ENCODE results near the gene CACFD1. TPM values are rescaled to one million over a fixed set of nuclear protein-coding genes. Genes with fewer than 3 reads are reported as not detected.
A peak's percentile ranks its signal among the peaks of the same experiment; 100 is the strongest.

The CACFD1 gene
- total and polyA plus RNA-seq, 2 of the 13 experiments (the other 11 are each of a cell fraction or from before 2014, with no cell fraction given), result 13.8 to 14.6 TPM

GRCh38 chr9:133475292-133476012 is 15.7 kb downstream of the CACFD1 start:
- DNase-seq (ENCODE audit: low spot score) (no peak), ATAC-seq (no peak), FAIRE-seq (no peak)
- Histone ChIP-seq H3K36me3 (replicated peaks in 1 of 2; ENCODE audit: control insufficient read depth in 1 of 2, insufficient read depth in 2 of 2, low read length in 2 of 2) (0 out of 5 replicates have a peak, but pooled peaks cover 0 to 3% of the 10 kb centered on the region in 2 experiments), H3K4me2 (ENCODE audit: low read depth, low read length) (no peak overlapping the region), H3K27ac (ENCODE audit: extremely low read length, insufficient read depth, low read length) (no peak overlapping the region), H3K27me3 (ENCODE audit: control insufficient read depth in 1 of 2, insufficient read depth in 2 of 2, low read length in 2 of 2) (peaks cover 0 to 10% of the 10 kb centered on the region in 2 experiments; a peak in 3 of 5 replicates), H4K20me1 (ENCODE audit: insufficient read depth, low read length) (0 out of 2 replicates have a peak, but pooled peaks cover 2% of the 10 kb centered on the region), H3K9me3 (ENCODE audit: low read length) (no peaks in the 10 kb centered on the region), H3K79me2 (ENCODE audit: insufficient read depth, low read length) (no peaks in the 10 kb centered on the region), H3K4me1 (ENCODE audit: insufficient read depth, low read length) (peaks cover 28% of the 10 kb centered on the region), H3K4me3 (replicated peaks in 1 of 3; ENCODE audit: insufficient read depth in 1 of 3, low read depth in 2 of 3, low read length in 3 of 3) (no peak overlapping the region), H2AFZ (ENCODE audit: low read length) (no peak overlapping the region), H3K9ac (ENCODE audit: insufficient read depth, low read depth, low read length) (no peak overlapping the region)
- in situ Hi-C loops (cut with HindIII; ENCODE audit: extremely low pct_ligation_motif_present, low pct_unique_long_range_greater_than_20kb) (no loop called here), intact Hi-C loops (cut with micrococcal nuclease; ENCODE audit: unreplicated experiment) (no loop called here)
- WGBS (ENCODE audit: low lambda C conversion rate), result 96% methylated on average over 22 of the region's 27 CpGs
- TSS peak; percentile 24 for BruUV-seq (replicated peaks)
- ChIA-PET CTCF (ENCODE audit: low intra/inter-chr PET ratio, low total read pairs) (no interaction called here), POLR2A (no interaction called here)
- TF ChIP-seq ATF6 (CRISPR knock-in tag; conservative IDR thresholded peaks at IDR 0.05) (no peak), ZNF672 (CRISPR knock-in tag; IDR thresholded peaks at IDR 0.05) (no peak), IRF9 (CRISPR knock-in tag; IDR thresholded peaks at IDR 0.05; ENCODE audit: borderline replicate concordance) (no peak), FOXO4 (CRISPR knock-in tag; conservative IDR thresholded peaks at IDR 0.05) (no peak), ZFP37 (CRISPR knock-in tag; IDR thresholded peaks at IDR 0.05; ENCODE audit: borderline replicate concordance) (no peak), GATAD2A (CRISPR knock-in tag; IDR thresholded peaks at IDR 0.05) (no peak), TFE3 (CRISPR knock-in tag; IDR thresholded peaks at IDR 0.05) (no peak), ZNF776 (CRISPR knock-in tag; IDR thresholded peaks at IDR 0.05) (no peak), HES4 (CRISPR knock-in tag; IDR thresholded peaks at IDR 0.05; ENCODE audit: borderline replicate concordance) (no peak), PLRG1 (conservative IDR thresholded peaks at IDR 0.05) (no peak), FOXM1 (CRISPR knock-in tag; IDR thresholded peaks at IDR 0.05) (no peak), SIX1 (CRISPR knock-in tag; IDR thresholded peaks at IDR 0.05; ENCODE audit: borderline replicate concordance) (no peak), TRIM22 (IDR thresholded peaks at IDR 0.05) (no peak), RFX5 (IDR thresholded peaks at IDR 0.05; ENCODE audit: low read depth, low read length) (no peak), CSRNP2 (CRISPR knock-in tag; conservative IDR thresholded peaks at IDR 0.05; ENCODE audit: low read depth) (no peak), NR2F1 (CRISPR knock-in tag; IDR thresholded peaks at IDR 0.05) (no peak)

Data from HepG2 (cell line).